ENCODE data around the gene PSMD11. TPM values are rescaled to one million over a fixed set of nuclear protein-coding genes. Genes with fewer than 3 reads are reported as not detected.
"Not testable (repeated sequence)": the region's sequence is repeated elsewhere in the genome, so short reads cannot be mapped to it uniquely, and the experiment has no call there.

PSMD11 gene
- total and polyA plus RNA-seq, 7 experiments from 2014 or later = 60.1 to 112 (median 70.4) TPM

GRCh38 chr17:32523017-32523680 is 78.8 kb downstream of the PSMD11 start:
- Histone ChIP-seq H3K4me3 (ENCODE audit: low read length) (peak overlapping the region; percentile 38), H3K4me1 (ENCODE audit: control insufficient read depth in 2 of 2, insufficient read depth in 2 of 2, low read length in 2 of 2) (peaks cover 37 to 42% of the 10 kb centered on the region in 2 donors), H3K27me3 (ENCODE audit: control insufficient read depth in 2 of 2, insufficient read depth in 2 of 2, low read length in 2 of 2) (no peaks in the 10 kb centered on the region), H3K27ac (ENCODE audit: low read depth, low read length) (no peak overlapping the region), H3K36me3 (ENCODE audit: control insufficient read depth in 2 of 3, insufficient read depth in 3 of 3, low read length in 3 of 3) (no peaks in the 10 kb centered on the region), H3K9me3 (ENCODE audit: control insufficient read depth in 2 of 3, low read length in 3 of 3) (no peaks in the 10 kb centered on the region)
- DNase-seq (peak in 1 of 9 donors; percentile 45), ATAC-seq (peak; percentile 37)
- intact Hi-C loops (cut with micrococcal nuclease) = loop anchor here in 1 of 2 donors (5.0 kb wide), 1 partner anchor 34 kb away; no protein-coding TSS in a partner anchor
- H3K27me3 Mint-ChIP-seq = peaks cover 0 to 7% (median 0%) of the 10 kb centered on the region in 5 donors
- peaks cover 27 to 60% (median 51%) of the 10 kb centered on the region in 7 donors for H3K4me1 Mint-ChIP-seq
- H3K36me3 Mint-ChIP-seq = peaks cover 0 to 4% (median 0%) of the 10 kb centered on the region in 5 donors
- CTCF ChIA-PET = interaction anchor here (1.1 to 7.9 kb wide), 4 partner anchors 31 to 61 kb away, joined by 3 to 76 read pairs (median 8); partner anchors contain the start of gene CDK5R1
- H3K27ac Mint-ChIP-seq = peak overlapping the region; percentile 34 to 85 (median 51)
- peaks cover 0 to 8% (median 0%) of the 10 kb centered on the region in 11 donors for H3K9me3 Mint-ChIP-seq
- peak overlapping the region in 9 of 10 donors; percentile 4 to 76 (median 56) for H3K4me3 Mint-ChIP-seq
- POLR2A ChIA-PET = interaction anchor here (1.2 to 22.6 kb wide), 3 partner anchors 16 to 35 kb away, joined by 8 to 382 read pairs (median 135); partner anchors contain the start of gene CDK5R1

DNA sequence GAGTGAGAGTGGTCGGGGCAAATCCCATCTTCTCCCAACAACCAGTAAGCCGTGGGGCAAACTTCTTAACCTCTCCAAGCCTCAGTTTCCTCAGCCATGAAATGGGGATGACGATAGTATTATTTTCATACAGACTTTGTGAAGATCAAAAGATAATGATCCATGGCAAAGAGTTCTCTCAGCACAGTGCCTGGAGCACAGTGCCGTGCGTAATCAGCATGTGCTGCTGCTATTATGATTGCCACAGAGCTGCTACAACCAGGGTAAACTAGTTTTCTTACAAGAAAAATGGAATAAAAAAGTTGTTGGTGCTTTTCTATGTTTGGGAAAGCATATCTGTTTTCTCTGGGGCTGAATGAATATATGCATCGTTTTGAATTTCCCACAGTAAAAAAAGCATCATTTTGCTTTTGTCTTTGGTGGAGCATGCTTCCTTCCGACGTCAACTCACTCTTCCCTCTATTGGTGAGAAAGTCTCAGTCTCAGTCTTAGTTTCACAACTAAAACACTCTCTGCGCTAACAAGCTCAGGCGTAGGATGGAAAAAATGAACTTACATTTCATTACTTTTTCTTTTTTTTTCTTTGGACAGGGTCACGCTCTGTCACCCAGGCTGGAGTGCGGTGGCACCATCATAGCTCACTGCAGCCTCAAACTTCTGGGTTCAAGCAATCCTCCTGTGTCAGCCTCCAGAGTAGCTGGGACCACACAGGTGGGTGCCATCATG is 79.7 kb downstream of the PSMD11 start:
- ChIA-PET CTCF (interaction anchor here (0.6 to 7.9 kb wide), 8 partner anchors 28 to 81 kb away, joined by 3 to 76 read pairs (median 4); partner anchors contain the start of gene CDK5R1), POLR2A (interaction anchor here (0.6 to 22.6 kb wide), 9 partner anchors 9 to 84 kb away, joined by 3 to 382 read pairs (median 4); partner anchors contain the start of gene CDK5R1)
- peak overlapping the region; percentile 14 to 72 (median 47) for H3K4me3 Mint-ChIP-seq
- Histone ChIP-seq H3K27ac (ENCODE audit: low read depth, low read length) (no peak overlapping the region), H3K27me3 (ENCODE audit: control insufficient read depth in 2 of 2, insufficient read depth in 2 of 2, low read length in 2 of 2) (no peaks in the 10 kb centered on the region), H3K9me3 (ENCODE audit: control insufficient read depth in 2 of 3, low read length in 3 of 3) (no peaks in the 10 kb centered on the region), H3K36me3 (ENCODE audit: control insufficient read depth in 2 of 3, insufficient read depth in 3 of 3, low read length in 3 of 3) (no peaks in the 10 kb centered on the region), H3K4me1 (ENCODE audit: control insufficient read depth in 2 of 2, insufficient read depth in 2 of 2, low read length in 2 of 2) (peaks cover 34 to 44% of the 10 kb centered on the region in 2 donors), H3K4me3 (ENCODE audit: low read length) (peak overlapping the region; percentile 38)
- H3K27me3 Mint-ChIP-seq = peaks cover 0 to 7% (median 0%) of the 10 kb centered on the region in 5 donors
- ATAC-seq (peak; percentile 51), DNase-seq (peak in 8 of 9 donors; percentile 8 to 58 (median 45))
- peaks cover 0 to 4% (median 0%) of the 10 kb centered on the region in 5 donors for H3K36me3 Mint-ChIP-seq
- H3K4me1 Mint-ChIP-seq = peaks cover 30 to 60% (median 51%) of the 10 kb centered on the region in 7 donors
- peaks cover 0 to 8% (median 0%) of the 10 kb centered on the region in 11 donors for H3K9me3 Mint-ChIP-seq
- intact Hi-C loops (cut with micrococcal nuclease) = loop anchor here in 1 of 2 donors (1.0 to 5.0 kb wide), 5 partner anchors 21 to 85 kb away; no protein-coding TSS in a partner anchor
- peak overlapping the region in 6 of 9 donors; percentile 36 to 85 (median 62) for H3K27ac Mint-ChIP-seq

DNA sequence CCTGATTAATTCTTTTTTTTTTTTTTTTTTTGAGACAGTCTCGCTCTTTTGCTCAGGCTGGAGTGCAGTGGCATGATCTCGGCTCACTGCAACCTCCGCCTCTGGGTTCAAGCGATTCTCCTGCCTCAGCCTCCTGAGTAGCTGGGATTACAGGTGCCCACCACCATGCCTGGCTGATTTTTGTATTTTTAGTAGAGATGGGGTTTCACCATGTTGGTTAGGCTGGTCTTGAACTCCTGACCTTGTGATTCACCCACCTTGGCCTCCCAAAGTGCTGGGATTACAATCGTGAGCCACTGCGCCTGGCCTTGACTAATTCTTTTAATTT is 80.2 kb downstream of the PSMD11 start:
- H3K27me3 Mint-ChIP-seq; H3K27ac ChIP-seq (ENCODE audit: low read depth, low read length); H3K9me3 ChIP-seq (ENCODE audit: control insufficient read depth in 2 of 3, low read length in 3 of 3); DNase-seq; H3K9me3 Mint-ChIP-seq; ATAC-seq; H3K36me3 Mint-ChIP-seq; H3K27me3 ChIP-seq (ENCODE audit: control insufficient read depth in 2 of 2, insufficient read depth in 2 of 2, low read length in 2 of 2); H3K36me3 ChIP-seq (ENCODE audit: control insufficient read depth in 2 of 3, insufficient read depth in 3 of 3, low read length in 3 of 3): not testable (repeated sequence)
- ChIA-PET CTCF (interaction anchor here (0.6 to 7.9 kb wide), 8 partner anchors 29 to 81 kb away, joined by 3 to 76 read pairs (median 4); partner anchors contain the start of gene CDK5R1), POLR2A (interaction anchor here (0.6 to 22.6 kb wide), 7 partner anchors 9 to 84 kb away, joined by 3 to 382 read pairs (median 4); partner anchors contain the start of gene CDK5R1)
- intact Hi-C loops (cut with micrococcal nuclease) = loop anchor here in 1 of 2 donors (1.0 to 5.0 kb wide), 5 partner anchors 21 to 85 kb away; no protein-coding TSS in a partner anchor
- Histone ChIP-seq H3K4me1 (ENCODE audit: control insufficient read depth in 2 of 2, insufficient read depth in 2 of 2, low read length in 2 of 2) (peaks cover 35 to 49% of the 10 kb centered on the region in 2 donors), H3K4me3 (ENCODE audit: low read length) (peak overlapping the region; percentile 38)
- peak overlapping the region in 1 of 9 donors; percentile 85 for H3K27ac Mint-ChIP-seq
- peak overlapping the region in 5 of 10 donors; percentile 14 to 72 (median 59) for H3K4me3 Mint-ChIP-seq
- H3K4me1 Mint-ChIP-seq = peaks cover 31 to 63% (median 50%) of the 10 kb centered on the region in 7 donors

- intact Hi-C loops (cut with micrococcal nuclease) = no loop called here
- Mint-ChIP-seq H3K27ac (peak overlapping the region in 2 of 9 donors; percentile 32 to 85), H3K4me3 (no peak overlapping the region)
These were observed 80.8 kb downstream of the PSMD11 start for GRCh38 chr17:32525122-32525521.

GRCh38 chr17:32527146-32527545 is 82.8 kb downstream of the PSMD11 start:
- ATAC-seq (no peak), DNase-seq (no peak)
- no peak overlapping the region for H3K27ac Mint-ChIP-seq
- H3K36me3 ChIP-seq (ENCODE audit: control insufficient read depth in 2 of 3, insufficient read depth in 3 of 3, low read length in 3 of 3) = no peaks in the 10 kb centered on the region
- H3K27me3 Mint-ChIP-seq = peaks cover 0 to 7% (median 0%) of the 10 kb centered on the region in 5 donors
- no peaks in the 10 kb centered on the region for H3K27me3 ChIP-seq (ENCODE audit: control insufficient read depth in 2 of 2, insufficient read depth in 2 of 2, low read length in 2 of 2)
- no peak overlapping the region for H3K4me3 Mint-ChIP-seq
- H3K9me3 Mint-ChIP-seq = peaks cover 0 to 8% (median 0%) of the 10 kb centered on the region in 11 donors
- H3K27ac ChIP-seq (ENCODE audit: low read depth, low read length) = no peak overlapping the region
- H3K9me3 ChIP-seq (ENCODE audit: control insufficient read depth in 2 of 3, low read length in 3 of 3) = no peaks in the 10 kb centered on the region
- H3K4me3 ChIP-seq (ENCODE audit: low read length) = no peak overlapping the region
- ChIA-PET POLR2A (interaction anchor here (0.8 to 22.6 kb wide), 2 partner anchors 11 to 39 kb away, joined by 3 to 382 read pairs; partner anchors contain the start of gene CDK5R1), CTCF (interaction anchor here (0.6 to 7.9 kb wide), 4 partner anchors 42 to 83 kb away, joined by 4 to 76 read pairs (median 6); partner anchors contain the start of gene CDK5R1)
- H3K4me1 ChIP-seq (ENCODE audit: control insufficient read depth in 2 of 2, insufficient read depth in 2 of 2, low read length in 2 of 2) = peaks cover 18 to 34% of the 10 kb centered on the region in 2 donors
- intact Hi-C loops (cut with micrococcal nuclease) = no loop called here
- H3K36me3 Mint-ChIP-seq = peaks cover 0 to 4% (median 0%) of the 10 kb centered on the region in 5 donors
- peaks cover 21 to 45% (median 31%) of the 10 kb centered on the region in 7 donors for H3K4me1 Mint-ChIP-seq

More at GRCh38 chr17:32525122-32525521, 80.8 kb downstream of the PSMD11 start:
- peaks cover 27 to 58% (median 44%) of the 10 kb centered on the region in 7 donors for H3K4me1 Mint-ChIP-seq
- H3K4me1 ChIP-seq (ENCODE audit: control insufficient read depth in 2 of 2, insufficient read depth in 2 of 2, low read length in 2 of 2) = peaks cover 30 to 45% of the 10 kb centered on the region in 2 donors
- POLR2A ChIA-PET = interaction anchor here (1.1 to 22.6 kb wide), 2 partner anchors 16 to 37 kb away, joined by 3 to 382 read pairs; partner anchors contain the start of gene CDK5R1
- ATAC-seq = no peak
- no peak for DNase-seq
- no peaks in the 10 kb centered on the region for H3K27me3 ChIP-seq (ENCODE audit: control insufficient read depth in 2 of 2, insufficient read depth in 2 of 2, low read length in 2 of 2)
- H3K4me3 ChIP-seq (ENCODE audit: low read length) = no peak overlapping the region
- H3K9me3 ChIP-seq (ENCODE audit: control insufficient read depth in 2 of 3, low read length in 3 of 3) = no peaks in the 10 kb centered on the region
- no peak overlapping the region for H3K27ac ChIP-seq (ENCODE audit: low read depth, low read length)
- H3K27me3 Mint-ChIP-seq = peaks cover 0 to 7% (median 0%) of the 10 kb centered on the region in 5 donors
- H3K9me3 Mint-ChIP-seq = peaks cover 0 to 8% (median 0%) of the 10 kb centered on the region in 11 donors
- CTCF ChIA-PET = interaction anchor here (0.6 to 7.9 kb wide), 5 partner anchors 11 to 63 kb away, joined by 3 to 76 read pairs (median 4); partner anchors contain the start of gene CDK5R1
- H3K36me3 Mint-ChIP-seq = peaks cover 0 to 4% (median 0%) of the 10 kb centered on the region in 5 donors
- no peaks in the 10 kb centered on the region for H3K36me3 ChIP-seq (ENCODE audit: control insufficient read depth in 2 of 3, insufficient read depth in 3 of 3, low read length in 3 of 3)
